Thyroid gland (tissue), 4 donors: ENCODE results near the gene GALNT14. TPM values are rescaled to one million over a fixed set of nuclear protein-coding genes. Genes with fewer than 3 reads are reported as not detected.

ENCODE experiments used
- DNase-seq, 2 donors: peaks; one replicate each; pipeline ENCODE4 v3.0.0-alpha.2; 2019
- H3K27ac ChIP-seq, 3 donors: fragments of 200-600 bp; sonication (generic); 1 replicate in 2 of 3; 2 replicates in 1 of 3; pipeline ENCODE4 v1.5.1; 2016 to 2019; ENCODE audit warnings: mild to moderate bottlenecking in 1 of 3, moderate library complexity in 1 of 3
- H3K27me3 ChIP-seq: fragments of 200-600 bp; sonication (generic); one replicate; pipeline ENCODE4 v1.5.1; 2019
- H3K36me3 ChIP-seq, 2 donors: fragments of 200-600 bp; sonication (generic); one replicate each; pipeline ENCODE4 v1.5.1; 2016 to 2019
- H3K4me1 ChIP-seq, 2 donors: fragments of 200-600 bp; sonication (generic); one replicate each; pipeline ENCODE4 v1.5.1; 2017 to 2019
- H3K4me3 ChIP-seq, 3 donors: fragments of 200-600 bp; sonication (generic); replicated peaks in 1 of 3; 1 replicate in 2 of 3; 2 replicates in 1 of 3; pipeline ENCODE4 v1.5.1; 2016; ENCODE audit warnings: mild to moderate bottlenecking in 1 of 3
- H3K9me3 ChIP-seq: fragments of 200-600 bp; sonication (generic); one replicate; pipeline ENCODE4 v1.5.1; 2017
- CTCF ChIP-seq, 6 experiments: fragments of 200-600 bp in 3 of 6; fragments of 450-650 bp in 3 of 6; sonication (generic) in 3 of 6; IDR thresholded peaks; one replicate each; pipeline ENCODE4 v1.5.1; 2016 to 2019; ENCODE audit warnings: antibody characterized with exemption in 6 of 6, mild to moderate bottlenecking in 2 of 6, inconsistent platforms in 1 of 6, moderate library complexity in 1 of 6
- POLR2A ChIP-seq, 2 donors: fragments of 450-650 bp; IDR thresholded peaks; one replicate each; pipeline ENCODE4 v1.6.1; 2017; ENCODE audit warnings: antibody characterized with exemption in 2 of 2, mild to moderate bottlenecking in 2 of 2, moderate library complexity in 1 of 2
- WGBS, 2 donors: methylation state at CpG; one replicate each; pipeline ENCODE4 v1.1.5; 2017; 5-methylcytosine and 5-hydroxymethylcytosine counted together
- intact Hi-C: fragments of 100-400 bp; cut with DNase I; formaldehyde crosslinking; loops from one replicate; pipeline ENCODE4 v1.15.1; 2023
- total RNA-seq, 4 donors: library from RNA; depleted of rRNA; stranded (reverse); fragments of >200 nt; gene quantifications; one replicate each; pipeline ENCODE4 v1.2.3, GENCODE V29; 2016

Gene GALNT14
- total RNA-seq, 4 donors from 2014 or later, result 0.54 to 5.1 (median 1.1) TPM

- 94 to 97% methylated on average over 3 of the region's 3 CpGs for WGBS, 2 donors
- Histone ChIP-seq H3K27ac (no peak overlapping the region), H3K9me3 (no peaks in the 10 kb centered on the region), H3K36me3 (no peaks in the 10 kb centered on the region), H3K4me1 (no peaks in the 10 kb centered on the region), H3K4me3 (no peak overlapping the region), H3K27me3 (no peaks in the 10 kb centered on the region)
- TF ChIP-seq POLR2A (IDR thresholded peaks at IDR 0.05) (no peak), CTCF (IDR thresholded peaks at IDR 0.05) (no peak)
- intact Hi-C loops, result no loop called here
- no peak for DNase-seq
Observed at GRCh38 chr2:31112544-31112943, 25.7 kb downstream of the GALNT14 start.

- no peaks in the 10 kb centered on the region for H3K36me3 ChIP-seq
- no peaks in the 10 kb centered on the region for H3K27me3 ChIP-seq
- no peak for DNase-seq
- intact Hi-C loops, result no loop called here
- no peak overlapping the region for H3K27ac ChIP-seq
- WGBS, 2 donors, result 62 to 65% methylated on average over 3 of the region's 3 CpGs
- H3K9me3 ChIP-seq, result no peaks in the 10 kb centered on the region
- no peak for TF ChIP-seq POLR2A (IDR thresholded peaks at IDR 0.05)
- no peak for TF ChIP-seq CTCF (IDR thresholded peaks at IDR 0.05)
- H3K4me3 ChIP-seq, result no peak overlapping the region
- H3K4me1 ChIP-seq, result no peaks in the 10 kb centered on the region
Observed at GRCh38 chr2:31110998-31111397, 27.2 kb downstream of the GALNT14 start.

- intact Hi-C loops, result no loop called here
- no peaks in the 10 kb centered on the region for H3K27me3 ChIP-seq
- no peaks in the 10 kb centered on the region for H3K36me3 ChIP-seq
- TF ChIP-seq CTCF (IDR thresholded peaks at IDR 0.05) (no peak), POLR2A (IDR thresholded peaks at IDR 0.05) (no peak)
- DNase-seq, result no peak
- no peaks in the 10 kb centered on the region for H3K9me3 ChIP-seq
- H3K4me3 ChIP-seq, result no peak overlapping the region
- no peak overlapping the region for H3K27ac ChIP-seq
- no peaks in the 10 kb centered on the region for H3K4me1 ChIP-seq
- WGBS, 2 donors, result 80 to 81% methylated on average over 3 of the region's 3 CpGs
Observed at GRCh38 chr2:31110431-31110830, 27.8 kb downstream of the GALNT14 start.

- no peak for TF ChIP-seq CTCF (IDR thresholded peaks at IDR 0.05)
- no peak for TF ChIP-seq POLR2A (IDR thresholded peaks at IDR 0.05)
- Histone ChIP-seq H3K9me3 (no peaks in the 10 kb centered on the region), H3K27me3 (no peaks in the 10 kb centered on the region), H3K36me3 (no peaks in the 10 kb centered on the region), H3K4me1 (no peaks in the 10 kb centered on the region), H3K4me3 (no peak overlapping the region), H3K27ac (no peak overlapping the region)
- DNase-seq, result no peak
- intact Hi-C loops, result no loop called here
- 74% methylated on average over 8 of the region's 8 CpGs for WGBS, 2 donors
Observed at GRCh38 chr2:31109633-31110192, 28.5 kb downstream of the GALNT14 start.

- no peaks in the 10 kb centered on the region for H3K36me3 ChIP-seq
- H3K4me1 ChIP-seq, result no peaks in the 10 kb centered on the region
- no peak for TF ChIP-seq POLR2A (IDR thresholded peaks at IDR 0.05)
- TF ChIP-seq CTCF (IDR thresholded peaks at IDR 0.05), result no peak
- intact Hi-C loops, result no loop called here
- H3K27me3 ChIP-seq, result no peaks in the 10 kb centered on the region
- H3K27ac ChIP-seq, result no peak overlapping the region
- no peak for DNase-seq
- no peak overlapping the region for H3K4me3 ChIP-seq
- 75 to 86% methylated on average over 3 of the region's 3 CpGs for WGBS, 2 donors
- no peaks in the 10 kb centered on the region for H3K9me3 ChIP-seq
Observed at GRCh38 chr2:31108561-31109286, 29.5 kb downstream of the GALNT14 start.
